Caco-2 (cell line): ENCODE measurements around the gene ULK1. TPM values are rescaled to one million over a fixed set of nuclear protein-coding genes. Genes with fewer than 3 reads are reported as not detected.
A peak's percentile ranks its signal among the peaks of the same experiment; 100 is the strongest.
"Not testable (repeated sequence)": the region's sequence is repeated elsewhere in the genome, so short reads cannot be mapped to it uniquely, and the experiment has no call there.

Source experiments
- BruUV-seq: library from RNA; stranded (reverse); fragments of 400-500 nt; replicated peaks from 2 replicates; lab custom pipeline; 2021; lab: Mats Ljungman, UMichigan
- CTCF ChIA-PET: fragments of 300-600 bp; sonication (Branson Sonifier 250); formaldehyde crosslinking; loops from one replicate; lab custom pipeline; 2022; ENCODE audit warnings: antibody characterized with exemption; lab: Charles Lee
- POLR2A ChIA-PET: fragments of 300-600 bp; sonication (Branson Sonifier 250); formaldehyde crosslinking; loops from one replicate; lab custom pipeline; 2022; ENCODE audit warnings: antibody characterized with exemption; lab: Charles Lee
- DNase-seq, 2 experiments: peaks; one replicate each; pipeline versions ENCODE4 v3.0.0 to v3.0.0-alpha.2; 2020 to 2022
- H3K27me3 ChIP-seq: replicated peaks from 2 replicates; pipeline ENCODE4 v1.6.0; 2011; ENCODE audit warnings: low read length; ENCODE audit not compliant: control insufficient read depth, insufficient read depth
- H3K36me3 ChIP-seq: 2 replicates; pipeline ENCODE4 v1.5.1; 2011; ENCODE audit warnings: low read length; ENCODE audit not compliant: control insufficient read depth, insufficient read depth
- H3K4me1 ChIP-seq: fragments of 250-450 bp; sonication (Bioruptor Pico); 2 replicates; pipeline ENCODE4 v1.5.1; 2020; ENCODE audit warnings: mild to moderate bottlenecking
- H3K4me3 ChIP-seq: 2 replicates; pipeline ENCODE4 v1.5.1; 2011; ENCODE audit warnings: low read depth, mild to moderate bottlenecking, control low read depth, low read length
- H3K9me3 ChIP-seq: fragments of 250-450 bp; sonication (Bioruptor Pico); 2 replicates; pipeline ENCODE4 v1.5.1; 2020; ENCODE audit warnings: mild to moderate bottlenecking, moderate library complexity
- H3K27ac Mint-ChIP-seq: one replicate; pipeline ENCODE4 v1.8.0; 2022; ENCODE audit warnings: mixed read lengths; ENCODE audit not compliant: unreplicated experiment
- H3K27me3 Mint-ChIP-seq: one replicate; pipeline ENCODE4 v1.8.0; 2022; ENCODE audit warnings: mixed read lengths; ENCODE audit not compliant: insufficient read depth, unreplicated experiment
- H3K36me3 Mint-ChIP-seq: one replicate; pipeline ENCODE4 v1.8.0; 2022; ENCODE audit warnings: mild to moderate bottlenecking, mixed read lengths; ENCODE audit not compliant: insufficient read depth, unreplicated experiment
- H3K4me1 Mint-ChIP-seq: one replicate; pipeline ENCODE4 v1.8.0; 2022; ENCODE audit warnings: low read depth, mixed read lengths; ENCODE audit not compliant: unreplicated experiment
- H3K4me3 Mint-ChIP-seq: one replicate; pipeline ENCODE4 v1.8.0; 2022; ENCODE audit warnings: mild to moderate bottlenecking, moderate library complexity, mixed read lengths; ENCODE audit not compliant: unreplicated experiment
- H3K9me3 Mint-ChIP-seq: one replicate; pipeline ENCODE4 v1.8.0; 2022; ENCODE audit warnings: mixed read lengths; ENCODE audit not compliant: unreplicated experiment
- CTCF ChIP-seq, 2 experiments: fragments of 200-600 bp in 1 of 2; IDR thresholded peaks; 1 replicate in 1 of 2; 2 replicates in 1 of 2; pipeline versions ENCODE4 v1.5.1 to v1.8.0; 2011 to 2022; ENCODE audit warnings: antibody characterized with exemption in 1 of 2, control low read depth in 1 of 2, inconsistent platforms in 1 of 2, low read depth in 1 of 2, low read length in 1 of 2, mild to moderate bottlenecking in 1 of 2, moderate library complexity in 1 of 2; ENCODE audit not compliant: insufficient read depth in 1 of 2, severe bottlenecking in 1 of 2, unreplicated experiment in 1 of 2
- intact Hi-C: fragments of 100-400 bp; cut with micrococcal nuclease; formaldehyde crosslinking; loops from one replicate; pipeline ENCODE4 v1.10.0; 2022; ENCODE audit not compliant: unreplicated experiment
- total RNA-seq: library from RNA; stranded (reverse); gene quantifications from 2 replicates; pipeline ENCODE4 v1.2.3, GENCODE V29; 2022

Gene ULK1
- total RNA-seq, 1 experiment from 2014 or later, result 61.1 TPM

GRCh38 chr12:131882804-131883520 is 11.5 kb upstream of the ULK1 start:
- Mint-ChIP-seq H3K27ac (no peak overlapping the region), H3K4me3 (no peak overlapping the region), H3K9me3 (peaks cover 9% of the 10 kb centered on the region), H3K27me3 (no peaks in the 10 kb centered on the region), H3K4me1 (peaks cover 8% of the 10 kb centered on the region), H3K36me3 (peaks cover 6% of the 10 kb centered on the region)
- CTCF ChIA-PET, result interaction anchor here (0.6 kb wide), 1 partner anchor 87 kb away, joined by 4 read pairs; no protein-coding TSS in a partner anchor
- intact Hi-C loops, result no loop called here
- peak in 1 of 2 experiments; percentile 40 for DNase-seq
- Histone ChIP-seq H3K4me3 (no peak overlapping the region), H3K4me1 (peaks cover 6% of the 10 kb centered on the region; the same call in 1 of the 2 replicates), H3K27me3 (no peaks in the 10 kb centered on the region), H3K36me3 (no peaks in the 10 kb centered on the region), H3K9me3 (no peaks in the 10 kb centered on the region)
- POLR2A ChIA-PET, result no interaction called here
- TF ChIP-seq CTCF (IDR thresholded peaks at IDR 0.05; ENCODE audit: insufficient read depth in 1 of 2, low read depth in 1 of 2, low read length in 1 of 2, severe bottlenecking in 1 of 2, unreplicated experiment in 1 of 2), result no peak
- no TSS peak for BruUV-seq

- Histone ChIP-seq H3K9me3 (no peaks in the 10 kb centered on the region), H3K27me3 (no peaks in the 10 kb centered on the region), H3K36me3 (no peaks in the 10 kb centered on the region), H3K4me1 (peaks cover 6% of the 10 kb centered on the region; the same call in 1 of the 2 replicates), H3K4me3 (no peak overlapping the region)
- peaks cover 9% of the 10 kb centered on the region for H3K4me1 Mint-ChIP-seq
- H3K36me3 Mint-ChIP-seq, result peaks cover 6% of the 10 kb centered on the region
- CTCF ChIA-PET, result no interaction called here
- H3K27me3 Mint-ChIP-seq, result no peaks in the 10 kb centered on the region
- intact Hi-C loops, result no loop called here
- no peak overlapping the region for H3K4me3 Mint-ChIP-seq
- DNase-seq, result peak in 1 of 2 experiments; percentile 38
- no TSS peak for BruUV-seq
- no peak for TF ChIP-seq CTCF (IDR thresholded peaks at IDR 0.05; ENCODE audit: insufficient read depth in 1 of 2, low read depth in 1 of 2, low read length in 1 of 2, severe bottlenecking in 1 of 2, unreplicated experiment in 1 of 2)
- H3K27ac Mint-ChIP-seq, result no peak overlapping the region
- peaks cover 9% of the 10 kb centered on the region for H3K9me3 Mint-ChIP-seq
- POLR2A ChIA-PET, result no interaction called here
These were observed 10.9 kb upstream of the ULK1 start for GRCh38 chr12:131883521-131883900.

- intact Hi-C loops, H3K4me3 Mint-ChIP-seq, CTCF ChIA-PET: not testable (repeated sequence)
These were observed 9.3 kb upstream of the ULK1 start for GRCh38 chr12:131885076-131885475.

More at GRCh38 chr12:131885076-131885475, 9.3 kb upstream of the ULK1 start:
- BruUV-seq, H3K27me3 ChIP-seq, H3K9me3 Mint-ChIP-seq, H3K9me3 ChIP-seq, H3K4me3 ChIP-seq, H3K36me3 Mint-ChIP-seq, H3K36me3 ChIP-seq, H3K27me3 Mint-ChIP-seq, POLR2A ChIA-PET, H3K27ac Mint-ChIP-seq, H3K4me1 ChIP-seq, DNase-seq: not testable (repeated sequence)
- peaks cover 25% of the 10 kb centered on the region for H3K4me1 Mint-ChIP-seq
